Measurements from ENCODE around the gene GTF3A.

GTF3A gene

GRCh38 chr13:27425158-27425917, 919 bp downstream of the GTF3A start:
- WGBS, 2 experiments, result 45 to 47% methylated on average over 13 of the region's 13 CpGs
- no peak overlapping the region for H3K27ac ChIP-seq (ENCODE audit: insufficient read depth, low read depth, low read length, poor library complexity, severe bottlenecking)
- peaks cover 5% of the 10 kb centered on the region for H3K36me3 ChIP-seq (ENCODE audit: control insufficient read depth, insufficient read depth, low read length)
- H3K4me3 ChIP-seq (ENCODE audit: insufficient read depth, low read depth, low read length), result peak overlapping the region; percentile 50
- H3K4me1 ChIP-seq (ENCODE audit: control insufficient read depth, insufficient read depth, low read length), result peaks cover 11% of the 10 kb centered on the region
- H3K27me3 ChIP-seq (ENCODE audit: control insufficient read depth, insufficient read depth, low read length, poor library complexity, severe bottlenecking), result peaks cover 12% of the 10 kb centered on the region
- H3K9me3 ChIP-seq (ENCODE audit: control insufficient read depth, low read length), result no peaks in the 10 kb centered on the region

GRCh38 chr13:27425918-27426630, 1.7 kb downstream of the GTF3A start:
- H3K36me3 ChIP-seq (ENCODE audit: control insufficient read depth, insufficient read depth, low read length), result peaks cover 8% of the 10 kb centered on the region
- H3K4me1 ChIP-seq (ENCODE audit: control insufficient read depth, insufficient read depth, low read length), result peaks cover 11% of the 10 kb centered on the region
- no peaks in the 10 kb centered on the region for H3K9me3 ChIP-seq (ENCODE audit: control insufficient read depth, low read length)
- H3K4me3 ChIP-seq (ENCODE audit: insufficient read depth, low read depth, low read length), result peak overlapping the region; percentile 50
- WGBS, 2 experiments, result 39 to 45% methylated on average over 17 of the region's 17 CpGs
- H3K27ac ChIP-seq (ENCODE audit: insufficient read depth, low read depth, low read length, poor library complexity, severe bottlenecking), result no peak overlapping the region
- peaks cover 12% of the 10 kb centered on the region for H3K27me3 ChIP-seq (ENCODE audit: control insufficient read depth, insufficient read depth, low read length, poor library complexity, severe bottlenecking)

GRCh38 chr13:27427641-27428040, 3.2 kb downstream of the GTF3A start:
- Histone ChIP-seq H3K27ac (ENCODE audit: insufficient read depth, low read depth, low read length, poor library complexity, severe bottlenecking) (no peak overlapping the region), H3K4me1 (ENCODE audit: control insufficient read depth, insufficient read depth, low read length) (peaks cover 11% of the 10 kb centered on the region), H3K4me3 (ENCODE audit: insufficient read depth, low read depth, low read length) (no peak overlapping the region), H3K9me3 (ENCODE audit: control insufficient read depth, low read length) (no peaks in the 10 kb centered on the region), H3K36me3 (ENCODE audit: control insufficient read depth, insufficient read depth, low read length) (peaks cover 15% of the 10 kb centered on the region), H3K27me3 (ENCODE audit: control insufficient read depth, insufficient read depth, low read length, poor library complexity, severe bottlenecking) (peaks cover 12% of the 10 kb centered on the region)
- 70 to 92% methylated on average over 2 of the region's 2 CpGs for WGBS, 2 experiments

GRCh38 chr13:27428160-27428559, 3.7 kb downstream of the GTF3A start:
- 92 to 94% methylated on average over 5 of the region's 5 CpGs for WGBS, 2 experiments
- H3K4me3 ChIP-seq (ENCODE audit: insufficient read depth, low read depth, low read length), result no peak overlapping the region
- H3K27me3 ChIP-seq (ENCODE audit: control insufficient read depth, insufficient read depth, low read length, poor library complexity, severe bottlenecking), result peaks cover 8% of the 10 kb centered on the region
- no peaks in the 10 kb centered on the region for H3K9me3 ChIP-seq (ENCODE audit: control insufficient read depth, low read length)
- no peak overlapping the region for H3K27ac ChIP-seq (ENCODE audit: insufficient read depth, low read depth, low read length, poor library complexity, severe bottlenecking)
- H3K36me3 ChIP-seq (ENCODE audit: control insufficient read depth, insufficient read depth, low read length), result peaks cover 18% of the 10 kb centered on the region
- peaks cover 11% of the 10 kb centered on the region for H3K4me1 ChIP-seq (ENCODE audit: control insufficient read depth, insufficient read depth, low read length)

GRCh38 chr13:27432180-27432579, 7.8 kb downstream of the GTF3A start:
- Histone ChIP-seq H3K27me3 (ENCODE audit: control insufficient read depth, insufficient read depth, low read length, poor library complexity, severe bottlenecking) (no peaks in the 10 kb centered on the region), H3K27ac (ENCODE audit: insufficient read depth, low read depth, low read length, poor library complexity, severe bottlenecking) (no peak overlapping the region), H3K9me3 (ENCODE audit: control insufficient read depth, low read length) (no peaks in the 10 kb centered on the region), H3K36me3 (ENCODE audit: control insufficient read depth, insufficient read depth, low read length) (peaks cover 42% of the 10 kb centered on the region), H3K4me1 (ENCODE audit: control insufficient read depth, insufficient read depth, low read length) (no peaks in the 10 kb centered on the region), H3K4me3 (ENCODE audit: insufficient read depth, low read depth, low read length) (no peak overlapping the region)
- WGBS, 2 experiments, result 96% methylated on average over 3 of the region's 3 CpGs

- H3K27ac ChIP-seq (ENCODE audit: insufficient read depth, low read depth, low read length, poor library complexity, severe bottlenecking), result no peak overlapping the region
- H3K27me3 ChIP-seq (ENCODE audit: control insufficient read depth, insufficient read depth, low read length, poor library complexity, severe bottlenecking), result no peaks in the 10 kb centered on the region
- WGBS, 2 experiments, result 94 to 97% methylated on average over 11 to 12 of the region's 12 CpGs
- H3K4me3 ChIP-seq (ENCODE audit: insufficient read depth, low read depth, low read length), result no peak overlapping the region
- no peaks in the 10 kb centered on the region for H3K9me3 ChIP-seq (ENCODE audit: control insufficient read depth, low read length)
- no peaks in the 10 kb centered on the region for H3K4me1 ChIP-seq (ENCODE audit: control insufficient read depth, insufficient read depth, low read length)
- peaks cover 42% of the 10 kb centered on the region for H3K36me3 ChIP-seq (ENCODE audit: control insufficient read depth, insufficient read depth, low read length)
Measured at GRCh38 chr13:27432611-27433210, 8.3 kb downstream of the GTF3A start.

- 90 to 97% methylated on average over 2 of the region's 2 CpGs for WGBS, 2 experiments
- H3K27me3 ChIP-seq (ENCODE audit: control insufficient read depth, insufficient read depth, low read length, poor library complexity, severe bottlenecking), result no peaks in the 10 kb centered on the region
- no peak overlapping the region for H3K4me3 ChIP-seq (ENCODE audit: insufficient read depth, low read depth, low read length)
- no peaks in the 10 kb centered on the region for H3K4me1 ChIP-seq (ENCODE audit: control insufficient read depth, insufficient read depth, low read length)
- H3K27ac ChIP-seq (ENCODE audit: insufficient read depth, low read depth, low read length, poor library complexity, severe bottlenecking), result no peak overlapping the region
- peaks cover 30% of the 10 kb centered on the region for H3K36me3 ChIP-seq (ENCODE audit: control insufficient read depth, insufficient read depth, low read length)
- no peaks in the 10 kb centered on the region for H3K9me3 ChIP-seq (ENCODE audit: control insufficient read depth, low read length)
Measured at GRCh38 chr13:27437126-27437525, 12.7 kb downstream of the GTF3A start.

- 90 to 91% methylated on average over 1 of the region's 1 CpG for WGBS, 2 experiments
- H3K4me1 ChIP-seq (ENCODE audit: control insufficient read depth, insufficient read depth, low read length), result no peaks in the 10 kb centered on the region
- H3K4me3 ChIP-seq (ENCODE audit: insufficient read depth, low read depth, low read length), result no peak overlapping the region
- H3K36me3 ChIP-seq (ENCODE audit: control insufficient read depth, insufficient read depth, low read length), result peaks cover 4% of the 10 kb centered on the region
- no peak overlapping the region for H3K27ac ChIP-seq (ENCODE audit: insufficient read depth, low read depth, low read length, poor library complexity, severe bottlenecking)
- no peaks in the 10 kb centered on the region for H3K27me3 ChIP-seq (ENCODE audit: control insufficient read depth, insufficient read depth, low read length, poor library complexity, severe bottlenecking)
- H3K9me3 ChIP-seq (ENCODE audit: control insufficient read depth, low read length), result no peaks in the 10 kb centered on the region
Measured at GRCh38 chr13:27440408-27440807, 16.0 kb downstream of the GTF3A start.

- no peaks in the 10 kb centered on the region for H3K4me1 ChIP-seq (ENCODE audit: control insufficient read depth, insufficient read depth, low read length)
- no peaks in the 10 kb centered on the region for H3K36me3 ChIP-seq (ENCODE audit: control insufficient read depth, insufficient read depth, low read length)
- no peaks in the 10 kb centered on the region for H3K9me3 ChIP-seq (ENCODE audit: control insufficient read depth, low read length)
- no peak overlapping the region for H3K4me3 ChIP-seq (ENCODE audit: insufficient read depth, low read depth, low read length)
- 79 to 87% methylated on average over 15 of the region's 15 CpGs for WGBS, 2 experiments
- H3K27ac ChIP-seq (ENCODE audit: insufficient read depth, low read depth, low read length, poor library complexity, severe bottlenecking), result no peak overlapping the region
- no peaks in the 10 kb centered on the region for H3K27me3 ChIP-seq (ENCODE audit: control insufficient read depth, insufficient read depth, low read length, poor library complexity, severe bottlenecking)
Measured at GRCh38 chr13:27442071-27442647, 17.7 kb downstream of the GTF3A start.

GRCh38 chr13:27442797-27443196, 18.4 kb downstream of the GTF3A start:
- Histone ChIP-seq H3K9me3 (ENCODE audit: control insufficient read depth, low read length) (no peaks in the 10 kb centered on the region), H3K27ac (ENCODE audit: insufficient read depth, low read depth, low read length, poor library complexity, severe bottlenecking) (no peak overlapping the region), H3K27me3 (ENCODE audit: control insufficient read depth, insufficient read depth, low read length, poor library complexity, severe bottlenecking) (no peaks in the 10 kb centered on the region), H3K36me3 (ENCODE audit: control insufficient read depth, insufficient read depth, low read length) (no peaks in the 10 kb centered on the region), H3K4me1 (ENCODE audit: control insufficient read depth, insufficient read depth, low read length) (no peaks in the 10 kb centered on the region), H3K4me3 (ENCODE audit: insufficient read depth, low read depth, low read length) (no peak overlapping the region)
- WGBS, 2 experiments, result 92 to 94% methylated on average over 7 of the region's 7 CpGs
